MV-4-11 (cell line): ENCODE measurements around the gene SEC22A.

Source experiments
- DNase-seq: peaks from one replicate; lab custom pipeline; 2025; lab: John Stamatoyannopoulos, UW

Gene SEC22A

GRCh38 chr3:123287962-123288302 is 86.2 kb downstream of the SEC22A start:
- DNase-seq, result no peak

DNA sequence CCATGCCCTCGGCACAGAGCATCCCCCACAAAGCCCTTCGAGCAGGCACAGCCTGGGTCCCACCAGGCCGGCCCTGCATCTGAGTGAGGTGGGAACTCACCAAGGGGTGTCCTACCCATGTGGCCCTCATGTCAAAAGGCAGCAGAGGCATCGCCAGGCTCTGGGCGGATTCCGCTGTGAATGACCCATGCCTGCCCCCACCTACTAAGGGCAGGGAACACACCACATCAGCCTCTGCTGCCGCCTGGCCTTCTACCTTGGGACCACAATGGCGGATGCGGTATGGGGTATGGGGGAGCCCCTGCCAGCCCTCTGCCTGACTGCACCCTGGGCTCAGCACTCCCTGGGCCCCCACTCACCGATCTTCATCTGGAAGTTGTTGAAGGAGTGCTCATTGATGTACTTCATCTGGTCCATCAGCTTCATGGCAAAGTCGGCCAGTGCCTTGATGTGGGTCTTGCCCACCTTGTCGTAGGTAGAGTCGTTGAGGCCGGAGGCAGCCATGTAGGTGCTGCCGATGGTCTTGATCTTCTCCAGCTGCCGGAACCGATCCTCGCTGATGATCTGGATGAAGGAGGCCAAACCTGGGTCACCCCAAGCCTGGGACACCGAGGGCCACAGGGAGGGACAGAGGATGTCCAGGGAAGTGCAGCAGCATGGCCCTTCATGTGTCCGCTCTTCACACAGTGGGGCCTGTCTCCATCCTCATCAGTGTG is 87.8 kb downstream of the SEC22A start:
- DNase-seq, result no peak

GRCh38 chr3:123290107-123290930 is 88.6 kb downstream of the SEC22A start:
- no peak for DNase-seq

GRCh38 chr3:123290962-123291361 is 89.2 kb downstream of the SEC22A start:
- DNase-seq, result no peak

GRCh38 chr3:123291404-123291803 is 89.7 kb downstream of the SEC22A start:
- no peak for DNase-seq

DNA sequence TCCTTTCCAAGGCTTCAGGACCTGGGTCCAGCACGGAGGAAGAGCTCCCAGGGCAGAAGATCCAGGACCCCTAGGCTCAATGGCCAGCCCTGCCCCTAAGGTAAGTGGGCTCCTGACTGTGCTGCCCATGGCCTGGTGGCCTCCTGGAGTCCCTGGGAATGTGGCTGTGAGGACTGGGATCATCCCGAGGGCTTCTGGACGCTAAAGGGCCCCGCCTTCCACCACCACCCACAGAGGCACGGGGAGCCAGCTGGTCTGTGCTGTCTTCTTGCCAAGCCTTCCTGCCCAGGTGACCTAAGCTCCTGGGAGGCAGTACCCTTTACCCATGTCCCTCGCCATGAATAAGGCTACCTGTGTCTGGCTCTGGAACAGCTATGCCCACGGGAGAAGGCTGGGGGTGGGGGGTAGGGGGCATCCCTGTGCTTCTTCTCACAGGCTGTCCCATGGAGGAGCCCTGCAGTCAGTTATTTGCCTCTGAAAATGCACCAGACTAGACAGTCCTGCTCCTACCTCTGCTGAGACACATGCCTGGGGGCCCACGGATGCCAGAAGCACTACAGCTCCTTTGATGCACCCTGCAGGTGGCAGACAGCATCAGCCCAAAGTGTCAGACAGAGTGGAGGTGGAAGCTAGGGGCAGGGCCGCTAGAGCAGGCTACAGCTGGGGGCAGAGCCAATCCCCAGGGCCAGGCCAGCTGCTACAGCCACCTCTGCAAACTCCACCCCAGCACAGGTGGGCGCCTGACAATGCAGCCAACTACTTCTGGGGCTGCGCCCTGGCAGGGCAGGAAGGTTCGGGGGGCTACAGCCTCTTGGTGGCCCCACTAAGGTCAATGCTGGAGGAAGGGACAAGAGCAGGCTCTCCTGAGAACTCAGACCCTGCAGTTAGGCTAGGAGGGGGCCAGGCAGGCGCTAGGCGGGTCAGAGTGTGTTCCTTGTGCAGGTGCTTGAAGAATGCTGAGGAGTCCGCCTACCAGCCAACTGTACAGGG is 90.9 kb downstream of the SEC22A start:
- no peak for DNase-seq

- no peak for DNase-seq
These were observed 92.7 kb downstream of the SEC22A start for GRCh38 chr3:123294296-123294938.

DNA sequence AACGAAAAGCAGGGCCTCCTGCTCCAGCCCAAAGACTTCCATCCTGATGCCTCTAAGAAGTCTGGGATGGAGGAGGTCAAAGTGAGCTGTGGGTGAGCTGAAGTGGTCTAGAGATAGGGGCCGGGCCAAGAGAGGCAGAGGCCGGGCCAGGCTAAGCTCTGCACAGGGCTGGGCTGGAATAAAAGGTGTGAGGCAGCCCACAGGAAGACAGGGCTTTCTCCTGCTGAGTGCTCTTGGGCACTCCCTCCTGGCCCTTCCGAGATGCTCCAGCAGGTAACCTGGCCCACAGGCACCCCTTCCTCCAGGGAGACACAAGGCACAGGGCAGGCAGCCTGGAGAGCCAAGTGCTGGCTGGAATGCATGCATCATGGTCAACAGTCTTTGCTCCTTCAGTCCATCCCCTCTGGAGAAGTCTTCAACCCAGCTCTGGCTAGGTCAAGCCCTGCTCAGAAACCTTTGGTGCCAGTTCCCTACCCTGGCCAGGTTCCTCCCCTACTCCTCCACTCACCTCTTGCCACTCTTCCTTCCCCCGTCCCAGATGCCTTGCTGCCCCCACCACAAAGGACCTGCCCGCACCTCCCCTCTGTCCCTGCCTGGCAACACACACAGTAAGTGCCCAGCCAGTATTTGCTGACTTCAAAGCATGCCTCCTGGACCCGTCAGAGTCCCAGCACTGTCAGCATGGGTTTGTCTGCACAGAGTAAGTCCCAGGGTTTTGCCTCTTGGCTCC is 93.6 kb downstream of the SEC22A start:
- no peak for DNase-seq

GRCh38 chr3:123295901-123296250 is 94.1 kb downstream of the SEC22A start:
- DNase-seq, result no peak

DNA sequence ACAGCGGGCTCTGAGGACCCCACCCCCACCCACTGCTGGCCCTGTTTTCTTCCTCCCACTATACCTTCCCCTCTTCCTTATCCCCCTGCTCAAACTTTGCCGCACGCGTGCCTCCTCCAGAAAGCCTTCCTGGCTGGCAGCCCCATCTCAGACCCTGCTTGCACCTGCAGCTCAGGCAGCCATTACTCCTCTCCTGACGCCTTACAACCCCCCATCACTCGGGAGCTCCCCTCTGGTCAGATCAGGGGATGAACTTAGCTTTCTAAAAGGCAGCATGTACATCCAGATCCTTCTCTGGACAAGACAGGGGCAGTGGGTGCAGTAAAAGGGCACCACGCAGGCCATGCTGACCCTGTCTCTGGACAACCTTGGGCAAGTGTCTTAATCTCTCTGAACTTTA is 94.5 kb downstream of the SEC22A start:
- no peak for DNase-seq

- no peak for DNase-seq
These were observed 95.3 kb downstream of the SEC22A start for GRCh38 chr3:123296836-123297626.

- DNase-seq, result no peak
These were observed 95.8 kb downstream of the SEC22A start for GRCh38 chr3:123297627-123297899.

- DNase-seq, result no peak
These were observed 97.2 kb downstream of the SEC22A start for GRCh38 chr3:123298903-123299302.

- DNase-seq, result no peak
These were observed 97.8 kb downstream of the SEC22A start for GRCh38 chr3:123299581-123299980.

GRCh38 chr3:123300056-123300455 is 98.3 kb downstream of the SEC22A start:
- DNase-seq, result no peak

GRCh38 chr3:123300583-123300982 is 98.8 kb downstream of the SEC22A start:
- no peak for DNase-seq

GRCh38 chr3:123301331-123302184 is 99.8 kb downstream of the SEC22A start:
- no peak for DNase-seq

DNA sequence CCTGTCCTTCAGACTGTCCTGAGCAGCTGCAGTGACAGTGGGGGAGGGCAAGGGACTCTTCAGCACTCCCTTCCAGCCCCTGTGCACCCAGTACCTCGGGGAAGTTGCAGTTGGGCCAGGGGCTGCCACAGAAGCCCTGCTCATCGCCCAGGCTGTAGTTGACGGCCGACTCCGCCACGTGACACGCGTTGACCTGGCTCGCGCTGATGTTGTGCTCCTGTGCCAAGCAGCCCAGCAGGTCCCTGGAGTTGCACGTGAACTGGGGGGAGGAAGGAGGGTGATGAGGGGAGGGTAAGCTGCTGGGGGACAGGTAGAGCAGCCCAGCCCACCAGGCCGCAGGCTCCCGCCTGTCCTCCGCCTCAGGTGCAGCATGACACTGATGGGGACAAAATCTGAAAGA is 101.2 kb downstream of the SEC22A start:
- DNase-seq, result no peak

- DNase-seq, result no peak
These were observed 102.3 kb downstream of the SEC22A start for GRCh38 chr3:123303976-123304560.
